H1 (cell line): ENCODE results near the gene PODN. TPM values are rescaled to one million over a fixed set of nuclear protein-coding genes. Genes with fewer than 3 reads are reported as not detected.

Experiments
- CTCF ChIA-PET: fragments of 300-600 bp; sonication (Branson Sonifier 250); formaldehyde crosslinking; loops from one replicate; lab custom pipeline; 2021; ENCODE audit not compliant: partially characterized antibody; lab: Charles Lee
- POLR2A ChIA-PET: fragments of 300-600 bp; sonication (Branson Sonifier 250); formaldehyde crosslinking; loops from one replicate; lab custom pipeline; 2021; ENCODE audit warnings: inconsistent platforms; ENCODE audit not compliant: partially characterized antibody; lab: Charles Lee
- DNase-seq, 2 experiments: peaks; one replicate each; pipeline versions ENCODE4 v3.0.0 to v3.0.0-alpha.2; 2010 to 2022; ENCODE audit warnings: low spot score in 2 of 2, low read depth in 1 of 2, mixed read lengths in 1 of 2
- FAIRE-seq: peaks from 2 replicates; lab custom pipeline; 2011; peaks lifted over from hg19 to GRCh38; lab: Jason Lieb, UNC
- H2AFZ ChIP-seq: 2 replicates; pipeline ENCODE4 v1.8.1; 2012; ENCODE audit warnings: low read length, inconsistent platforms
- H2AK5ac ChIP-seq: 2 replicates; pipeline ENCODE4 v1.6.1; 2013; ENCODE audit warnings: low read depth, low read length
- H2BK120ac ChIP-seq: replicated peaks from 2 replicates; pipeline ENCODE3; 2013; ENCODE audit warnings: low read depth, low read length, inconsistent platforms
- H2BK12ac ChIP-seq: 2 replicates; pipeline ENCODE4 v1.6.1; 2013; ENCODE audit warnings: low read depth, low read length
- H2BK15ac ChIP-seq: 2 replicates; pipeline ENCODE4 v1.6.1; 2013; ENCODE audit warnings: low read length
- H2BK20ac ChIP-seq: 2 replicates; pipeline ENCODE4 v1.6.1; 2013; ENCODE audit warnings: low read length
- H2BK5ac ChIP-seq: 2 replicates; pipeline ENCODE4 v1.6.1; 2013; ENCODE audit warnings: low read depth, low read length
- H3K14ac ChIP-seq: 2 replicates; pipeline ENCODE4 v1.6.1; 2013; ENCODE audit warnings: inconsistent platforms; ENCODE audit not compliant: insufficient read length
- H3K18ac ChIP-seq: 2 replicates; pipeline ENCODE4 v1.6.1; 2013; ENCODE audit warnings: low read length; ENCODE audit errors: extremely low read depth
- H3K23ac ChIP-seq: 2 replicates; pipeline ENCODE4 v1.6.1; 2013; ENCODE audit warnings: inconsistent platforms; ENCODE audit not compliant: insufficient read length
- H3K23me2 ChIP-seq: 2 replicates; pipeline ENCODE4 v1.6.1; 2013; ENCODE audit warnings: low read depth, low read length
- H3K27ac ChIP-seq: 2 replicates; pipeline ENCODE4 v1.6.1; 2011; ENCODE audit warnings: low read depth, low read length, inconsistent platforms
- H3K27me3 ChIP-seq, 4 experiments: replicated peaks in 1 of 4; 1 replicate in 1 of 4; 2 replicates in 3 of 4; pipeline versions ENCODE4 v1.6.1 to v1.8.1; 2011 to 2013; ENCODE audit warnings: low read length in 3 of 4, mild to moderate bottlenecking in 3 of 4, inconsistent platforms in 2 of 4, mixed read lengths in 2 of 4, moderate library complexity in 1 of 4; ENCODE audit not compliant: control insufficient read depth in 3 of 4, insufficient read depth in 3 of 4; ENCODE audit errors: extremely low read depth in 1 of 4
- H3K36me3 ChIP-seq, 4 experiments: 2 replicates each; pipeline versions ENCODE4 v1.6.1 to v1.8.1; 2011 to 2013; ENCODE audit warnings: mild to moderate bottlenecking in 4 of 4, low read length in 3 of 4, moderate library complexity in 2 of 4, control low read depth in 1 of 4, inconsistent platforms in 1 of 4; ENCODE audit not compliant: insufficient read depth in 4 of 4, control insufficient read depth in 2 of 4
- H3K4ac ChIP-seq: replicated peaks from 2 replicates; pipeline ENCODE3; 2013; ENCODE audit warnings: low read length, low read depth, mixed read lengths, inconsistent platforms; ENCODE audit not compliant: insufficient read length
- H3K4me1 ChIP-seq, 4 experiments: replicated peaks in 1 of 4; 1 replicate in 1 of 4; 2 replicates in 3 of 4; pipeline versions ENCODE4 v1.6.1 to v1.8.1; 2011 to 2013; ENCODE audit warnings: low read length in 3 of 4, inconsistent platforms in 2 of 4, mixed read lengths in 1 of 4; ENCODE audit not compliant: insufficient read depth in 4 of 4, control insufficient read depth in 3 of 4
- H3K4me2 ChIP-seq, 2 experiments: 2 replicates each; pipeline versions ENCODE4 v1.6.1 to v1.8.1; 2011 to 2013; ENCODE audit warnings: low read depth in 2 of 2, low read length in 2 of 2, control low read depth in 1 of 2, inconsistent platforms in 1 of 2, mild to moderate bottlenecking in 1 of 2; ENCODE audit not compliant: insufficient read depth in 1 of 2
- H3K4me3 ChIP-seq, 4 experiments: fragments of 200-600, 300-600 bp in 1 of 4; sonication (generic), shearing (Covaris generic), sonication (Bioruptor Twin) in 1 of 4; 2 replicates each; pipeline versions ENCODE4 v1.5.1 to v1.8.1; 2011 to 2016; ENCODE audit warnings: low read length in 4 of 4, low read depth in 3 of 4, control low read depth in 2 of 4, inconsistent platforms in 2 of 4, mild to moderate bottlenecking in 2 of 4, mixed read lengths in 1 of 4, moderate library complexity in 1 of 4; ENCODE audit not compliant: insufficient read depth in 2 of 4; ENCODE audit errors: extremely low read depth in 1 of 4
- H3K56ac ChIP-seq: replicated peaks from 2 replicates; pipeline ENCODE3; 2013; ENCODE audit warnings: low read depth, mild to moderate bottlenecking, mixed read lengths, low read length, inconsistent platforms; ENCODE audit not compliant: insufficient read length
- H3K79me1 ChIP-seq: 2 replicates; pipeline ENCODE4 v1.6.1; 2013; ENCODE audit warnings: low read depth, low read length, control low read depth
- H3K79me2 ChIP-seq, 2 experiments: 2 replicates each; pipeline versions ENCODE4 v1.6.1 to v1.8.1; 2012 to 2013; ENCODE audit warnings: low read length in 2 of 2, mild to moderate bottlenecking in 2 of 2, inconsistent platforms in 1 of 2; ENCODE audit not compliant: insufficient read depth in 2 of 2, control insufficient read depth in 1 of 2
- H3K9ac ChIP-seq, 4 experiments: replicated peaks in 1 of 4; 1 replicate in 1 of 4; 2 replicates in 3 of 4; pipeline versions ENCODE4 v1.6.1 to v1.8.1; 2011 to 2013; ENCODE audit warnings: low read depth in 3 of 4, low read length in 3 of 4, control low read depth in 2 of 4, mild to moderate bottlenecking in 2 of 4, moderate library complexity in 2 of 4, inconsistent platforms in 1 of 4; ENCODE audit errors: extremely low read depth in 1 of 4
- H3K9me3 ChIP-seq, 2 experiments: 2 replicates each; pipeline versions ENCODE4 v1.6.1 to v1.8.1; 2012 to 2013; ENCODE audit warnings: mild to moderate bottlenecking in 2 of 2, moderate library complexity in 2 of 2, control low read depth in 1 of 2, inconsistent platforms in 1 of 2, low read depth in 1 of 2, low read length in 1 of 2, mixed read lengths in 1 of 2; ENCODE audit not compliant: insufficient read depth in 2 of 2
- H4K20me1 ChIP-seq, 2 experiments: replicated peaks in 1 of 2; 2 replicates each; pipeline versions ENCODE3 to v1.8.1; 2011 to 2013; ENCODE audit warnings: inconsistent platforms in 2 of 2, low read length in 2 of 2, mild to moderate bottlenecking in 1 of 2; ENCODE audit not compliant: insufficient read depth in 2 of 2, control insufficient read depth in 1 of 2
- H4K5ac ChIP-seq: 2 replicates; pipeline ENCODE4 v1.6.1; 2013; ENCODE audit warnings: low read length, low read depth, mixed read lengths, inconsistent platforms; ENCODE audit not compliant: insufficient read length
- H4K8ac ChIP-seq: 2 replicates; pipeline ENCODE4 v1.8.0; 2013; ENCODE audit warnings: mild to moderate bottlenecking, moderate library complexity, low read length, inconsistent platforms; ENCODE audit not compliant: insufficient read depth; ENCODE audit errors: extremely low read depth
- H4K91ac ChIP-seq: replicated peaks from 2 replicates; pipeline ENCODE3; 2013; ENCODE audit warnings: low read length, mixed read lengths, inconsistent platforms; ENCODE audit not compliant: insufficient read length
- EP300 ChIP-seq, 2 experiments: IDR thresholded peaks; 1 replicate in 1 of 2; 2 replicates in 1 of 2; pipeline ENCODE4 v1.6.1; 2011 to 2012; ENCODE audit warnings: low read depth in 2 of 2, low read length in 2 of 2, mild to moderate bottlenecking in 2 of 2, borderline replicate concordance in 1 of 2, inconsistent platforms in 1 of 2, moderate library complexity in 1 of 2
- GTF2F1 ChIP-seq: IDR thresholded peaks from 2 replicates; pipeline ENCODE4 v1.6.1; 2012; ENCODE audit warnings: low read depth, low read length, improper control_type of control experiment, borderline replicate concordance
- WGBS, 2 experiments: shearing (Covaris generic) in 1 of 2; methylation state at CpG; one replicate each; pipeline versions ENCODE4 v1.1.6 to v1.1.7; 2013 to 2015; ENCODE audit warnings: low lambda C conversion rate in 2 of 2, mixed read lengths in 2 of 2, inconsistent platforms in 1 of 2, low coverage in 1 of 2, missing lambda C conversion rate in 1 of 2; ENCODE audit not compliant: insufficient replicate concordance in 2 of 2, insufficient coverage in 1 of 2, insufficient read length in 1 of 2; ENCODE audit errors: extremely low coverage in 1 of 2, missing lambda C conversion rate in 1 of 2; 5-methylcytosine and 5-hydroxymethylcytosine counted together
- polyA plus RNA-seq, 7 experiments: library from polyadenylated mRNA; depleted of rRNA in 3 of 7; stranded (reverse) in 5 of 7; unstranded in 2 of 7; fragments of >200 nt in 5 of 7; fragments of 200-250 nt in 2 of 7; gene quantifications; 1 replicate in 5 of 7; 2 replicates in 1 of 7; 4 replicates in 1 of 7; pipeline versions ENCODE4 v1.2.1 to v1.2.3, GENCODE V29; 2011 to 2013; ENCODE audit warnings: missing spikeins in 2 of 7, mixed read lengths in 2 of 7
- total RNA-seq: library from RNA; stranded (reverse); fragmentation: NEBNext Ultra II Directional; extraction: Animal tissue kit (Norgen Biotek cat#: 25700); gene quantifications from 2 replicates; pipeline ENCODE4 v1.2.1, GENCODE V29; 2021

The PODN gene
- total and polyA plus RNA-seq, 2 of the 8 experiments (the other 6 are each of a cell fraction or from before 2014, with no cell fraction given), result 0.11 to 0.17 TPM

DNA sequence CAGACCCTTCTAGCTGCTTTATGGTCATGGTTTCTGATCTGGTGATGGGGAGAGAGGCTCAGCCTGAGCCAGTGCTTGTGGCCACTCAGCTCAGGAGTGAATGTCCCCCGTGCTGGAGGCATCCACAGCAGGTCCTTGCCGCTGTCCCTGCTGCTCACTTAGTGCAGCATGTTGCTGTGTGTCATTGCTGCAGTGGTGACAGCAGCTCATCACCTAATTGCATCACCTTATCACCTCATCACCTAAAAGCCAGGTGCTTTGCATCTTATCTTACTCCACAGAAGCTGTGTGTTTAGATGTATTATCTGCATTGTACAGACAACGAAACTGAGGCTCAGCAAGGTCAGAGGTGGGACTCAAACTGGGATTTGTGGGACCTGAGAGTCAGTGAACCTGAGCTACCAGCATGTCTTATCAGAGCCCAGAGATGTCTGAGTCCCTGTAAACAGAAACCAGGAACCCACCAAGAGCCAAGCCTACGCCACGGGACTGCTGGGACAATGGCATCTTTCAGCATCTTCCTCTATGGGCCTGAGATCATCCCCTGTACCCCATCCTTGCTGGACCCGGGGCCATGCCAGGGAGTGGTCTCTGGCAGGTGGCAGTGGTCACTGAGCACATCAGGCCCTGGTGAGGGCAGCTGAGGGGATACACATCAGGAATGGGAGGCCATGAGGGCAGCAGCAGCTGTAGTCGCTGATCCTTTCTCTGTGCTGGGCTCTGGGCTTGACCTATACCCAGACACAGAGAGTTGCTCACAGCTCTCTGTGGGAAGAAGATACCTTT is 6.5 kb downstream of the PODN start:
- Histone ChIP-seq H3K4me1 (peaks cover 0 to 6% (median 0%) of the 10 kb centered on the region in 4 experiments; a peak in 2 of 7 replicates), H2AFZ (no peak overlapping the region), H3K23ac (no peak overlapping the region), H3K4ac (no peak overlapping the region), H2BK20ac (no peak overlapping the region), H2BK120ac (no peak overlapping the region), H3K4me3 (no peak overlapping the region), H4K8ac (no peak overlapping the region), H4K20me1 (no peaks in the 10 kb centered on the region), H3K36me3 (no peaks in the 10 kb centered on the region), H2BK5ac (no peak overlapping the region), H4K5ac (no peak overlapping the region), H3K14ac (no peak overlapping the region), H3K27ac (no peak overlapping the region), H3K23me2 (peaks cover 2% of the 10 kb centered on the region; the same call in 1 of the 2 replicates), H3K27me3 (peaks cover 3 to 15% (median 13%) of the 10 kb centered on the region in 4 experiments), H2BK12ac (no peak overlapping the region), H2AK5ac (no peak overlapping the region), H3K79me2 (no peaks in the 10 kb centered on the region), H3K9me3 (no peaks in the 10 kb centered on the region), H3K56ac (no peak overlapping the region), H2BK15ac (no peak overlapping the region), H3K9ac (no peak overlapping the region), H3K4me2 (no peak overlapping the region), H4K91ac (no peak overlapping the region), H3K79me1 (no peaks in the 10 kb centered on the region), H3K18ac (no peak overlapping the region)
- FAIRE-seq (no peak), DNase-seq (no peak)
- POLR2A ChIA-PET, result interaction anchor here (0.9 to 1.1 kb wide), 2 partner anchors 9 to 54 kb away, joined by 3 read pairs; no protein-coding TSS in a partner anchor
- no peak for TF ChIP-seq EP300 (IDR thresholded peaks at IDR 0.05; ENCODE audit: borderline replicate concordance in 1 of 2, low read depth in 2 of 2, low read length in 2 of 2)
- TF ChIP-seq GTF2F1, result no peak
- 89% methylated on average over 6 of the region's 7 CpGs; no CpG with 5 or more reads in 1 of the 2 experiments for WGBS, 2 experiments
- CTCF ChIA-PET, result interaction anchor here (1.0 to 3.7 kb wide), 7 partner anchors 14 to 163 kb away, joined by 3 to 14 read pairs (median 4); no protein-coding TSS in a partner anchor
